GM12891 (cell line): ENCODE data around the gene RPS27A.
"Not testable (repeated sequence)": the region's sequence is repeated elsewhere in the genome, so short reads cannot be mapped to it uniquely, and the experiment has no call there.

Experiments
- POLR2AphosphoS5 ChIP-seq: IDR thresholded peaks from 2 replicates; pipeline ENCODE4 v1.6.1; 2011; ENCODE audit warnings: low read depth, low read length, control low read depth
- SPI1 ChIP-seq: IDR thresholded peaks from 2 replicates; pipeline ENCODE4 v1.6.1; 2011; ENCODE audit warnings: low read depth, low read length, control low read depth

- not testable (repeated sequence) for TF ChIP-seq SPI1, POLR2AphosphoS5
Measured at GRCh38 chr2:55241582-55241981, 9.1 kb downstream of the RPS27A start.
